ENCODE results near the gene MIGA2. TPM values are rescaled to one million over a fixed set of nuclear protein-coding genes. Genes with fewer than 3 reads are reported as not detected.

MIGA2 gene
- total RNA-seq, 1 experiment from 2014 or later = 23.0 TPM

DNA sequence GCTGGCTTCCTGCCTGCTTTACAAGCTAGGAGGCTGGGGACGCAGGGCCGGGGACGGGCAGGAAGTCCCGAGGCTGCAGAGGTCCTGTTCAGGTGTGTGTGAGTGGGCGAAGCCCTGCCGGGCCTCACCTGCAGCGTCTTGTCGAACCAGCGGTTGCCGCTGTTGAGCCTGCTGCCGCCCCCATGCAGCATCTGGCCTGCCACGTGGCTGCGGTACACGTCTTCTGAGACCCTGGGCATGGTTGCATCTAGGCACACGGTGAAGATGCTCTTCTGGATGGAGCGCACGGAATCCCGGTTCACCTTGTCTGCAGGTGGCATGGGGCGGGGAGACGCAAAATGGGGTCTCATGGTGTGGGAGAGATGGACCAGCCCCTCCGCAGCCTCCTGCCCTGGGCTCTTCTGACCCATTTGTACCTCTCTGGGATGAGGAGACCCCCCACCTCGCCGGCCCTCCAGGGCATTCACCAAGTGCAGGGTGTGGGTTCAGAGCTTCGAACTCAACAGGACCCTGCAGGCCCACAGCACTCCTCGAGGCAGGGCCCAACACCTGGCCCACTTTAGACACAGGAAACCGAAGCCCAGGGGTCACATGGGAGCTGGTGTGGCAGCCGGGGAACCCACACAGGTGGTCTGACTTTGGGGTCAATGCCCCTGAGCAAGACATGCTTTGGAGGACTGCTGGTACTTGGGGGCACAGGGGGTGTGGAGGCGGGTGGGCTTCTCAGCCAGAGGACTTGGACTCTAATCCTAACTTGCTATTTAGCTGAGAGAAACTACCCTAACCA lies 64.2 kb downstream of the MIGA2 start:
- no peaks in the 10 kb centered on the region for H3K36me3 ChIP-seq (ENCODE audit: control insufficient read depth, insufficient read depth, low read length)
- POLR2A ChIA-PET = no interaction called here
- H3K9me3 ChIP-seq (ENCODE audit: control insufficient read depth, insufficient read depth, low read depth, low read length) = no peaks in the 10 kb centered on the region
- ATAC-seq (no peak), DNase-seq (ENCODE audit: low read depth, low spot score) (no peak)
- no peak overlapping the region for H3K27ac ChIP-seq (ENCODE audit: low read length)
- no peak for TF ChIP-seq POLR2AphosphoS5 (IDR thresholded peaks at IDR 0.05; ENCODE audit: low read depth, low read length)
- TF ChIP-seq TCF7L2 (IDR thresholded peaks at IDR 0.05; ENCODE audit: low read depth, low read length) = no peak
- in situ Hi-C loops (cut with HindIII; ENCODE audit: low pct_unique_long_range_greater_than_20kb, low sequenced_read_pairs) (no loop called here), intact Hi-C loops (cut with micrococcal nuclease; ENCODE audit: unreplicated experiment) (no loop called here)
- no peaks in the 10 kb centered on the region for H3K27me3 ChIP-seq (ENCODE audit: control insufficient read depth, insufficient read depth, low read length)
- peaks cover 3% of the 10 kb centered on the region; the same call in 1 of the 2 replicates for H3K4me1 ChIP-seq (ENCODE audit: control insufficient read depth, insufficient read depth, low read length)
- no TSS peak for BruUV-seq (replicated peaks)
- CTCF ChIA-PET = no interaction called here
- no peak overlapping the region for H3K4me3 ChIP-seq (ENCODE audit: low read depth in 2 of 2, low read length in 2 of 2)

DNA sequence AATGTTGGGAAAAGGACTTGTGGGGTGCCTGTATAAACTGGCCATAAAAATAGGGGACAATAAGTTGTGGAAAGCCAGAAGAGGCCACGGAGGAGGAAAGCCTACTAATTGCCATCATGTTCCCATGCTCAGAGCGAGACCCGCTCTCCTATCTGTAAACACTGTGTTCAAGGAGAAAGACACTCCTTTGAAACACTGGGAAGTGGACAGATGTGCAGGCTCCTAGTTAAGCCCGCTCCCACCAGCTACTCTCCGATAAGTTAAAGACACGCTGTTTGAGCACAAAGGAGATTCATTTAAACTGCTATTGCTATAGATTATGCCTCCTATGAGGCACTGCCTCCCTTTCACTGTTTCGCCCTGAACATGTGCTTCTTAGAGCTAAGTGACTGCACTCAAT lies 64.9 kb downstream of the MIGA2 start:
- Histone ChIP-seq H3K27ac (ENCODE audit: low read length) (no peak overlapping the region), H3K4me3 (ENCODE audit: low read depth in 2 of 2, low read length in 2 of 2) (no peak overlapping the region), H3K9me3 (ENCODE audit: control insufficient read depth, insufficient read depth, low read depth, low read length) (no peaks in the 10 kb centered on the region), H3K27me3 (ENCODE audit: control insufficient read depth, insufficient read depth, low read length) (no peaks in the 10 kb centered on the region), H3K36me3 (ENCODE audit: control insufficient read depth, insufficient read depth, low read length) (no peaks in the 10 kb centered on the region), H3K4me1 (ENCODE audit: control insufficient read depth, insufficient read depth, low read length) (peaks cover 3% of the 10 kb centered on the region; the same call in 1 of the 2 replicates)
- CTCF ChIA-PET = no interaction called here
- ATAC-seq = no peak
- no peak for DNase-seq (ENCODE audit: low read depth, low spot score)
- BruUV-seq (replicated peaks) = no TSS peak
- TF ChIP-seq, protein P1, sequence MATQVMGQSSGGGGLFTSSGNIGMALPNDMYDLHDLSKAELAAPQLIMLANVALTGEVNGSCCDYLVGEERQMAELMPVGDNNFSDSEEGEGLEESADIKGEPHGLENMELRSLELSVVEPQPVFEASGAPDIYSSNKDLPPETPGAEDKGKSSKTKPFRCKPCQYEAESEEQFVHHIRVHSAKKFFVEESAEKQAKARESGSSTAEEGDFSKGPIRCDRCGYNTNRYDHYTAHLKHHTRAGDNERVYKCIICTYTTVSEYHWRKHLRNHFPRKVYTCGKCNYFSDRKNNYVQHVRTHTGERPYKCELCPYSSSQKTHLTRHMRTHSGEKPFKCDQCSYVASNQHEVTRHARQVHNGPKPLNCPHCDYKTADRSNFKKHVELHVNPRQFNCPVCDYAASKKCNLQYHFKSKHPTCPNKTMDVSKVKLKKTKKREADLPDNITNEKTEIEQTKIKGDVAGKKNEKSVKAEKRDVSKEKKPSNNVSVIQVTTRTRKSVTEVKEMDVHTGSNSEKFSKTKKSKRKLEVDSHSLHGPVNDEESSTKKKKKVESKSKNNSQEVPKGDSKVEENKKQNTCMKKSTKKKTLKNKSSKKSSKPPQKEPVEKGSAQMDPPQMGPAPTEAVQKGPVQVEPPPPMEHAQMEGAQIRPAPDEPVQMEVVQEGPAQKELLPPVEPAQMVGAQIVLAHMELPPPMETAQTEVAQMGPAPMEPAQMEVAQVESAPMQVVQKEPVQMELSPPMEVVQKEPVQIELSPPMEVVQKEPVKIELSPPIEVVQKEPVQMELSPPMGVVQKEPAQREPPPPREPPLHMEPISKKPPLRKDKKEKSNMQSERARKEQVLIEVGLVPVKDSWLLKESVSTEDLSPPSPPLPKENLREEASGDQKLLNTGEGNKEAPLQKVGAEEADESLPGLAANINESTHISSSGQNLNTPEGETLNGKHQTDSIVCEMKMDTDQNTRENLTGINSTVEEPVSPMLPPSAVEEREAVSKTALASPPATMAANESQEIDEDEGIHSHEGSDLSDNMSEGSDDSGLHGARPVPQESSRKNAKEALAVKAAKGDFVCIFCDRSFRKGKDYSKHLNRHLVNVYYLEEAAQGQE (IDR thresholded peaks at IDR 0.05; ENCODE audit: insufficient read depth in 1 of 2, low read depth in 2 of 2, low read length in 1 of 2) = no peak
- TF ChIP-seq POLR2AphosphoS5 (IDR thresholded peaks at IDR 0.05; ENCODE audit: low read depth, low read length) (no peak), TCF7L2 (IDR thresholded peaks at IDR 0.05; ENCODE audit: low read depth, low read length) (no peak), SIN3A (IDR thresholded peaks at IDR 0.05; ENCODE audit: borderline replicate concordance, insufficient read depth, low read depth, low read length) (no peak)
- TF ChIP-seq, protein P2, sequence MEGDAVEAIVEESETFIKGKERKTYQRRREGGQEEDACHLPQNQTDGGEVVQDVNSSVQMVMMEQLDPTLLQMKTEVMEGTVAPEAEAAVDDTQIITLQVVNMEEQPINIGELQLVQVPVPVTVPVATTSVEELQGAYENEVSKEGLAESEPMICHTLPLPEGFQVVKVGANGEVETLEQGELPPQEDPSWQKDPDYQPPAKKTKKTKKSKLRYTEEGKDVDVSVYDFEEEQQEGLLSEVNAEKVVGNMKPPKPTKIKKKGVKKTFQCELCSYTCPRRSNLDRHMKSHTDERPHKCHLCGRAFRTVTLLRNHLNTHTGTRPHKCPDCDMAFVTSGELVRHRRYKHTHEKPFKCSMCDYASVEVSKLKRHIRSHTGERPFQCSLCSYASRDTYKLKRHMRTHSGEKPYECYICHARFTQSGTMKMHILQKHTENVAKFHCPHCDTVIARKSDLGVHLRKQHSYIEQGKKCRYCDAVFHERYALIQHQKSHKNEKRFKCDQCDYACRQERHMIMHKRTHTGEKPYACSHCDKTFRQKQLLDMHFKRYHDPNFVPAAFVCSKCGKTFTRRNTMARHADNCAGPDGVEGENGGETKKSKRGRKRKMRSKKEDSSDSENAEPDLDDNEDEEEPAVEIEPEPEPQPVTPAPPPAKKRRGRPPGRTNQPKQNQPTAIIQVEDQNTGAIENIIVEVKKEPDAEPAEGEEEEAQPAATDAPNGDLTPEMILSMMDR (IDR thresholded peaks at IDR 0.05) = no peak
- intact Hi-C loops (cut with micrococcal nuclease; ENCODE audit: unreplicated experiment) = no loop called here
- POLR2A ChIA-PET = no interaction called here
- in situ Hi-C loops (cut with HindIII; ENCODE audit: low pct_unique_long_range_greater_than_20kb, low sequenced_read_pairs) = no loop called here

DNA sequence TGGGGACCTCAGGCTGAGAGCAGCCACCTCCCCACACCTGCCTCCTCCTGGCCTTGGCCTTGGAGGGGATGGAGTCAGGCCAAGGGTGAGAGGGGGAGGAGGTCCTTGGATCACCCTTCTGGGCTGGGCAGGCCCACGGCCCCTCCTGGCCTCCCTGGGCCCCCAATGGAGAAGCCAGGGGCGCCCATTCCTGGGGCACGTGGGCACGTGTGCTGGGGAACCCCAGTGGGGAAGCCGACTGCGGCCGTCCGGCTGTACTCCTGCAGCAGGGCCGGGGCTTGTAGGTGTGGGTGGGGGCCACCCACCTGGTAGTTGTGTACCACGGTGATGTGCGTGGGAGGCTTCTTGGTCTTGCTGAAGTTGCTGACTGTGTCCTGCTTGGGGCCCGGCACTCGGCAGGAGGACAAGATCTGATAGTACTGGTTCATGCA lies 65.7 kb downstream of the MIGA2 start:
- Histone ChIP-seq H3K36me3 (ENCODE audit: control insufficient read depth, insufficient read depth, low read length) (no peaks in the 10 kb centered on the region), H3K27me3 (ENCODE audit: control insufficient read depth, insufficient read depth, low read length) (no peaks in the 10 kb centered on the region), H3K4me1 (ENCODE audit: control insufficient read depth, insufficient read depth, low read length) (peaks cover 3% of the 10 kb centered on the region; the same call in 1 of the 2 replicates), H3K4me3 (ENCODE audit: low read depth in 2 of 2, low read length in 2 of 2) (no peak overlapping the region), H3K27ac (ENCODE audit: low read length) (no peak overlapping the region), H3K9me3 (ENCODE audit: control insufficient read depth, insufficient read depth, low read depth, low read length) (no peaks in the 10 kb centered on the region)
- ChIA-PET POLR2A (no interaction called here), CTCF (no interaction called here)
- TF ChIP-seq SIN3A (IDR thresholded peaks at IDR 0.05; ENCODE audit: borderline replicate concordance, insufficient read depth, low read depth, low read length) (no peak), TCF7L2 (IDR thresholded peaks at IDR 0.05; ENCODE audit: low read depth, low read length) (no peak), POLR2AphosphoS5 (IDR thresholded peaks at IDR 0.05; ENCODE audit: low read depth, low read length) (no peak)
- TF ChIP-seq, protein P2 (IDR thresholded peaks at IDR 0.05) = no peak
- TF ChIP-seq, protein P1 (IDR thresholded peaks at IDR 0.05; ENCODE audit: insufficient read depth in 1 of 2, low read depth in 2 of 2, low read length in 1 of 2) = no peak
- BruUV-seq (replicated peaks) = no TSS peak
- ATAC-seq (no peak), DNase-seq (ENCODE audit: low read depth, low spot score) (no peak)
- in situ Hi-C loops (cut with HindIII; ENCODE audit: low pct_unique_long_range_greater_than_20kb, low sequenced_read_pairs) = no loop called here
- intact Hi-C loops (cut with micrococcal nuclease; ENCODE audit: unreplicated experiment) = no loop called here

Data from Panc1 (cell line).